ENCODE results near the gene GNAL.
"Not testable (repeated sequence)": the region's sequence is repeated elsewhere in the genome, so short reads cannot be mapped to it uniquely, and the experiment has no call there.

GNAL gene

DNA sequence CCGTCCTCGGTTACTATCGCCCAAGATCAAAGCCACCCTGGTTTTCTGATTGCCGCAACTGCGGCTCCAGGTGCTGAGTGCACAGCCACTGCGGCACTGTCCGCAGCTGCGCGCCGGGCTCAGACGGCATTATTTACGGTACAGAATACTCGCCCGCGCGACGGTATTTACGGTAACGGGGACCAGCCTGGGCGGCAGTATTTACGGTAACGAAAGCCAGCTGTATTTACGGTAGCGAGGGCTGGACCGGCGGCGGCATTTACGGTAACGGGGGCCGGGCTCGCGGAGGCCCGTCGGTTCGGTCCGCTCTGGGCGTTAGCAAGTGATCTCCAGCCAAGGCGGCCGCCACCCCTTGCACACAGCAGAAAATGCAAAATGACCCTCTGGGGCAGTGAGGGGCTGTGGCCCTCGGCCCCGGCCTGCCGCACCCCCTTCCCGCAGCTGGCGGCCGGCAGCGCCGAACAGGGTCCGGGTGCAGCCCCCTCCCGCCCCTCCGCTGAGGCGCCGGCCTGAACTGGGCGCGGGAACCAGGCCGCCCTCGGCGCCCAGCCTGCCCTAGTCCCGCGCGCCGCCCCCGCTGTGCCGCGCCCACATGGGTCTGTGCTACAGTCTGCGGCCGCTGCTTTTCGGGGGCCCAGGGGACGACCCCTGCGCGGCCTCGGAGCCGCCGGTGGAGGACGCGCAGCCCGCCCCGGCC is at the start of gene GNAL:
GNAL (plus strand) TSS at position 293 of the 697 bp plus-strand sequence; CDS start at position 593, 300 bp downstream.
- peak; percentile 86 for DNase-seq

- DNase-seq, result not testable (repeated sequence)
Observed at GRCh38 chr18:11647310-11647709, 41.8 kb upstream of the GNAL start.

- DNase-seq, result not testable (repeated sequence)
Observed at GRCh38 chr18:11647804-11648203, 41.3 kb upstream of the GNAL start.

DNA sequence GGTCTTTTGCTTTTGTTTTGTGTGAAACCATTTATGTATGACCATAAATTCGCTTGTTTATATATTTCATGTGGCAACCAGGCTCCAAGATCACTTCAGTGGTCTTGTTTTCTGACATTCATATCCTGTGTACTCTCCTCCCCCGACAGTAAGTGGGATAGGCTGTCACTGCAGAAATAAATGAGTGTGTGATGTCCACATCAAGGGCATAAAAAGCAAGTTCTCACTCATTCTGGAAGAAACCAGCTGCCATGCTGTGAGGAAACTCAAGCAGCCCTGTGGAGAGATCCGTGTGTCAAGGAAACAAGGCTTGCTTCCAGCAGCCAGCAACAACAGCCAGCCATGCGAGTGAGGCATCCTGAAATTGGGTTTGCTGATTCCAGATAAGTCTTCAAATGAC is 39.2 kb upstream of the GNAL start:
- no peak for DNase-seq

GRCh38 chr18:11651899-11652298 is 37.2 kb upstream of the GNAL start:
- no peak for DNase-seq

- DNase-seq, result no peak
Observed at GRCh38 chr18:11653521-11653920, 35.5 kb upstream of the GNAL start.

GRCh38 chr18:11654736-11655605 is 34.1 kb upstream of the GNAL start:
- peak; percentile 46 for DNase-seq

GRCh38 chr18:11655606-11655932 is 33.5 kb upstream of the GNAL start:
- DNase-seq, result no peak

DNA sequence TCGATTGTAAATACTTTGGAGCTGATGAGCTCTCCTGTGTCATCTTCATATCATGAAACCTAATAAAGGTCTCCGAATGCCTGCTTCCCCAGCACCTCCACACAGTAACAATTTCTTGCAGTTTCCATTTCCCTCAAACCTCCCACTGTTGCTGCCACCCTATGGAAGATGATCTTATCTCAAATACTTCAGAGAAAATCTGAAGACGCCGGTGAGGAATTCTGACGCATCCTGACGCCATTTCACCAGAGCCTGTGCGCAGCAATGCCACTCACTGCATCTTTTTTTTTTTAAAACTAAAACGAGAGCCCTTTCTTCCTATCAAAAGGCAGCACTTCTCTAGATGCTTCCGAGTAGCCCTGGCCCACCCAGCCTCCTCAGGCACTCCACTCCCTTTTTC is 31.9 kb upstream of the GNAL start:
- no peak for DNase-seq

DNA sequence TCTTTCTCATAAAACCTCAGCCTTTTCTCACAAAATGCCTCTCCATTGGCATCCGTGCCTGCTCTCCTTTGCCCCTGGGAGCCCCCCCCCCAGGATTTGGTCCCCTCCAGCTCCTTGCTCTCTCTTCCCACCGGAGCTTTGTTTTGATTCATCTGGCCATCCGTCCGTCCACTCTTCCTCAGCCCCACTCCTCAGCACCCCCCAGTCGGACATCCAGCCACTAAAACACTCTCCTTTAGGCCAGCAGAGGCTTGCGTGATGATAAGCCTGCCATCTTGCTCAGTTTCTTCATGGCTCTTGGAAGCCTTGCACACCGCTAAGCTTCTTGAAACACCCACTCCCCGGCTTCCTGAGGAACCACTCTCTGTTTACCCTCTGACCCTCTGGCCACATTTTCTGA is 31.5 kb upstream of the GNAL start:
- DNase-seq, result no peak

DNA sequence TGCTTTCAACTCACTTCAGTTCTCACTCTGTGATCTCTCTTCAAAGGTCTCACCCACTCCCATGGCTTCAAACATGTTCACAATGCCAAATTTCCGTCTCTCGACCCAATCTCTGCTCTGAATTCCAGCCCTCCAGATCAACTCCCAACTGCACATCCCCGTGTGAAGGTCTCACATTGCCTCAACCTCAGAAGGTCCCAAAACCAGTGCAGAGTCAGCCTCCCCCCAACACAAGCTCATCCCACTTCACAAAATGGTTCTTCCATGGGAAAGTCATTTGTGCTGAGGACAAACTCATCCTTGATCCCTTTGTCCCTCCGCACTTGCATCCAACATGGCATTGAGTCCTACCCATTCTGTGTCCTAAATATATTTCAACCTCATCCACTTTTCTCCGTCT is 31.0 kb upstream of the GNAL start:
- no peak for DNase-seq

DNA sequence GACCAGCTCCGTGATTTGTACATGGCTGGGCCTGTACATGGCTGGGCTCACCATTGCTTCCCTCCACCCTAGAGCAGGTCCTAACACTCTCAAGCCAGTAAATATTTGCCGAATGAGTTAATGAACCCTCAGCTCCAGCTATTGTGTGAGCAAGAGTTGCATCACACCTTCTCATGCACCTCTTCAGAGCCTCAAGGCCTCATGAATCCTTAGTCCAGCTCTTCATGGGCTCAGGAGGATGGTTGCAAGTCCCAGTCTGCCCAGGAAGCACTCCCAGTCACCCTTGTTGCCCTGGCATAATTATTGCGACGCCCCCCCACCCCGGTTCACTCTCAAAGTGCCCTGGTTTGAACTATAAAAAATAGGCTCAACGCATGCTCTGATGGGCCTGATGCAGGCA is 30.1 kb upstream of the GNAL start:
- DNase-seq, result no peak

- DNase-seq, result no peak
Observed at GRCh38 chr18:11660691-11661090, 28.4 kb upstream of the GNAL start.

DNA sequence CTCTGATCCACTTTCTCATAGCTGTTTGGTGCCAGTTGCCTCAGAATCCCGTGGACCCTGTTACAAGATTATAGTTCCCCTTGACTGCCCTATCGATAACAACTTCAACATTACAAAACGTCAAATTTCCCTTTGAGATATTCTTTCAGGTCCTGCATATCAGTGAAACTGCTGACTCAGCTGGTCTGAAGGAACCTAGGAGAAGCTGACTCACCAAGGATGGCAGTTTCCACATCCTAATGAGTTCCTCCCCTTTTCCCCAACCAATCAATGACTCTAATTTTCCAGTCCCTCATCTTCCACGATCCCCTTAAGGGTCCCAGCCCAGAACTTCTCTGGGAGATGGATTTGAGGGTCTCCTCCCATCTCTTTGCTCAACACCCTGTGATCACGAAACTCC is 27.6 kb upstream of the GNAL start:
- no peak for DNase-seq

DNA sequence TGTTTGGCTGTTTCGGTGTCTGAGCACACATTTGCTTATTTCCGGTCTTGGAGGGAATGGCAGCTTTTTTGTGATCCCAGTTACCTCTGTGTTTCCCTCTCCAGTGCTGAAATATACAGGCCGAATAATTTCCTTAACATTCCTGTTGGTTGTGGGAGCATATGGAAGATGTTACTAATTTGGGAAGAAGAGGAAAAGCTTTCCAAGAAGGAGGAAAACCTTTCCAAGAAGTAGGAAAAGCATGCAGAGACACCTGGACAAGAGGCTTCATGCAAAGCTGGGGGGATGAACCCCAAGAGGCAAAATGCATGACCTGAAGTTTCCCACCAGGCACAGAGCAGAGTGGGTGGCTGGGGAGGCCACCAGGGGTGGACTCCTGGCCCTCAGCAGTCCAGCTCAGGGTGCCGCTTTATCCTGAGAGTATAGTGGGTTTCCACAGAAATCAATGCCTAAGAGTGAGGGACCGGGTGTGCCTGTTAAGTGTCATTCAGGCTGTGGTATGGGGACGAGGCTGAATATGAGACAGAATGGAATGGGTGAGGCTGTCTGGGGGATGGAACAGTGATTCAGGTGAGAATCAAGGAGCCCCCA is 25.5 kb upstream of the GNAL start:
- DNase-seq, result no peak

DNA sequence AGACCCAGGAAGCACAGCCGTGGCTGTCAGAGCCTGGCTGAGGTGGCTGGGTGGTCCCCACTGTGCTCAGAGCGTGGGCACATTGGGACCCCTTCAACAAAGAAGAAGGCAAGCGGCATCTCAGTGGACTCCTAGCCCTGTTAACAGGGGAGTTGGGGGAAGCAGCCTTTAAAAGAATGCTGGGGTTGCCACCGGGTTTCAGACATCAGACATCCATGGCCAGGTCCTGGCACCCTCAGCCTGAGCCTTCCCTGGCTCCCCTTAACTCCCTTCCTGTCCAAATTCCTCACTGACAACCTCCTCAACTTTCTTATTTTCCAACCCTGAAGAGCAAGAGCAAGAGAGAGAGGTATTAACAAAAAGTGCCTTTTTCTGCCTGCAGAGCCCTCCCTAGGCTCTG is 24.8 kb upstream of the GNAL start:
- no peak for DNase-seq

- DNase-seq, result no peak
Observed at GRCh38 chr18:11665146-11665545, 23.9 kb upstream of the GNAL start.

GRCh38 chr18:11665587-11665986 is 23.5 kb upstream of the GNAL start:
- no peak for DNase-seq

- DNase-seq, result no peak
Observed at GRCh38 chr18:11666176-11666575, 22.9 kb upstream of the GNAL start.

- no peak for DNase-seq
Observed at GRCh38 chr18:11666831-11667230, 22.2 kb upstream of the GNAL start.

GRCh38 chr18:11667578-11667977 is 21.5 kb upstream of the GNAL start:
- DNase-seq, result no peak

GRCh38 chr18:11668441-11669169 is 20.5 kb upstream of the GNAL start:
- no peak for DNase-seq

DNA sequence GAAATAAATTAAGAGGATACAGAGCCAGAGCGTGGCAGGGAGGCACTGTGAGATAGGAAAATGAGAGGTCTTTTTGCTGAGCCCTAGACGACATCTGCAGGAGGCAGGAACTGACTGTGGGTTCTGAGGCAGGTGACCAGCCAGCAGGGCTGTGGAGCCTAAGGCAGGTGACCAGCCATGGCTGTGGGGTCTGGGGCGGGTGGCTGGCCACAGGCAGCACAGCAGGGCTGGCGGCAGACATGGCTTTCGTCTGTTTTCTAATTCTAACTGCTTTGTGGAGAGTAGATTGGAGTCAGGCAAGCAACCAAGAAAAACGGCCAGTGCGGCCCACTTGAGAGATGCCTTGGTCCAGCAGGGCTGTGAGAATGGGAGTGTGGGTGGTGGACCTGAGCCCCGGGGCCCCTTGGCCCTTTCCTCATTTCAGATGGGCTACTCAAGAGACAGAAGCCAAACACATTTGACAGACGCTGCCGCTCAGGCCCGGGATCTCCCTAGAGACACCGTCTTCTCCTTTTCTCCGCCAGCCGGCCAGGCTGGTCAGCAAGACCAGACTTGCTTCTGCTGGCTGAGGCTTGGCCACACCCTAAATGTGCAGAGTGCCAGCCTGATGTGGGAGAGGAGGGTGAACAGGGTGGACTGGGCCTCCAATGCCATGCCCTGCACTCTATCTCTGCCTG is 19.7 kb upstream of the GNAL start:
- no peak for DNase-seq

Measured in femur (tissue), 1 donor.